Loucy (cell line): ENCODE measurements around the gene IFITM1.

Experiments
- CTCF ChIP-seq: fragments of 200-600 bp; sonication (generic); conservative IDR thresholded peaks from 2 replicates; pipeline ENCODE4 v1.5.1; 2014; ENCODE audit warnings: mild to moderate bottlenecking, antibody characterized with exemption, low read length
- EZH2phosphoT487 ChIP-seq: fragments of 200-600 bp; IDR thresholded peaks from 2 replicates; pipeline ENCODE4 v1.6.1; 2018; ENCODE audit warnings: antibody characterized with exemption, mild to moderate bottlenecking, moderate library complexity, borderline replicate concordance

GRCh38 chr11:285894-286220 lies 28.0 kb upstream of the IFITM1 start:
- no peak for TF ChIP-seq CTCF
- no peak for TF ChIP-seq EZH2phosphoT487
